H9 (cell line): ENCODE measurements around the gene COL18A1. TPM values are rescaled to one million over a fixed set of nuclear protein-coding genes. Genes with fewer than 3 reads are reported as not detected.
A peak's percentile ranks its signal among the peaks of the same experiment; 100 is the strongest.

Source experiments
- DNase-seq: peaks from one replicate; pipeline ENCODE4 v3.0.0-alpha.2; 2017
- H2AFZ ChIP-seq: one replicate; pipeline ENCODE4 v1.6.1; 2013; ENCODE audit warnings: mild to moderate bottlenecking, low read length, control low read depth, moderate library complexity
- H2AK5ac ChIP-seq: 2 replicates; pipeline ENCODE4 v1.6.1; 2013; ENCODE audit warnings: low read length, control low read depth, mixed read lengths; ENCODE audit not compliant: insufficient read length
- H2BK120ac ChIP-seq: one replicate; pipeline ENCODE4 v1.6.1; 2013; ENCODE audit warnings: low read depth, mild to moderate bottlenecking, low read length, control low read depth, inconsistent platforms; ENCODE audit not compliant: poor library complexity, severe bottlenecking
- H2BK12ac ChIP-seq: 2 replicates; pipeline ENCODE4 v1.6.1; 2013; ENCODE audit warnings: low read length, control low read depth, mixed read lengths, low read depth; ENCODE audit not compliant: insufficient read length
- H2BK15ac ChIP-seq: 2 replicates; pipeline ENCODE4 v1.6.1; 2013; ENCODE audit warnings: low read depth, low read length, control low read depth
- H2BK20ac ChIP-seq: one replicate; pipeline ENCODE4 v1.6.1; 2013; ENCODE audit warnings: low read depth, mild to moderate bottlenecking, low read length, control low read depth, inconsistent platforms; ENCODE audit not compliant: poor library complexity, severe bottlenecking
- H2BK5ac ChIP-seq: 2 replicates; pipeline ENCODE4 v1.6.1; 2013; ENCODE audit warnings: low read length, control low read depth, mixed read lengths; ENCODE audit not compliant: insufficient read length
- H3K14ac ChIP-seq: 2 replicates; pipeline ENCODE4 v1.6.1; 2013; ENCODE audit warnings: low read length, control low read depth; ENCODE audit not compliant: insufficient read depth
- H3K18ac ChIP-seq: 2 replicates; pipeline ENCODE4 v1.6.1; 2013; ENCODE audit warnings: low read depth, mild to moderate bottlenecking, mixed read lengths, low read length, control low read depth; ENCODE audit not compliant: insufficient read length
- H3K23ac ChIP-seq: 2 replicates; pipeline ENCODE4 v1.6.1; 2013; ENCODE audit warnings: low read length, control low read depth, mixed read lengths, low read depth; ENCODE audit not compliant: insufficient read length
- H3K23me2 ChIP-seq: 2 replicates; pipeline ENCODE4 v1.6.1; 2013; ENCODE audit warnings: low read depth, mild to moderate bottlenecking, mixed read lengths, low read length, control low read depth; ENCODE audit not compliant: insufficient read length, poor library complexity, severe bottlenecking
- H3K27ac ChIP-seq: 2 replicates; pipeline ENCODE4 v1.5.1; 2013; ENCODE audit warnings: low read length, control low read depth, mixed read lengths, low read depth; ENCODE audit not compliant: insufficient read length
- H3K27me3 ChIP-seq: 2 replicates; pipeline ENCODE4 v1.6.1; 2013; ENCODE audit warnings: low read length, control low read depth, inconsistent platforms; ENCODE audit not compliant: insufficient read depth
- H3K4ac ChIP-seq: 2 replicates; pipeline ENCODE4 v1.6.1; 2013; ENCODE audit warnings: low read depth, mild to moderate bottlenecking, control low read depth, inconsistent platforms, low read length, moderate library complexity
- H3K4me1 ChIP-seq: 2 replicates; pipeline ENCODE4 v1.6.1; 2013; ENCODE audit warnings: low read length, control low read depth, inconsistent platforms; ENCODE audit not compliant: insufficient read depth
- H3K4me2 ChIP-seq: 2 replicates; pipeline ENCODE4 v1.6.1; 2013; ENCODE audit warnings: low read length, control low read depth, mixed read lengths; ENCODE audit not compliant: insufficient read length, insufficient read depth
- H3K56ac ChIP-seq: 2 replicates; pipeline ENCODE4 v1.6.1; 2013; ENCODE audit warnings: low read depth, mild to moderate bottlenecking, mixed read lengths, low read length, control low read depth; ENCODE audit not compliant: insufficient read length
- H3K79me1 ChIP-seq: 2 replicates; pipeline ENCODE4 v1.6.1; 2013; ENCODE audit warnings: low read depth, mild to moderate bottlenecking, moderate library complexity, low read length, control low read depth, inconsistent platforms; ENCODE audit not compliant: insufficient read depth, poor library complexity, severe bottlenecking
- H3K79me2 ChIP-seq: 2 replicates; pipeline ENCODE4 v1.6.1; 2013; ENCODE audit warnings: low read length, control low read depth, inconsistent platforms; ENCODE audit not compliant: insufficient read depth
- H3K9ac ChIP-seq: 2 replicates; pipeline ENCODE4 v1.6.1; 2013; ENCODE audit warnings: low read length, control low read depth, mixed read lengths; ENCODE audit not compliant: insufficient read length; ENCODE audit errors: extremely low read depth
- H3K9me3 ChIP-seq: one replicate; pipeline ENCODE4 v1.6.1; 2013; ENCODE audit warnings: low read depth, low read length, inconsistent platforms; ENCODE audit not compliant: control insufficient read depth
- H3T11ph ChIP-seq: one replicate; pipeline ENCODE4 v1.6.1; 2013; ENCODE audit warnings: mild to moderate bottlenecking, low read length, control low read depth, inconsistent platforms
- H4K20me1 ChIP-seq: one replicate; pipeline ENCODE4 v1.6.1; 2013; ENCODE audit not compliant: control insufficient read depth, insufficient read length, insufficient read depth
- H4K5ac ChIP-seq: 2 replicates; pipeline ENCODE4 v1.6.1; 2013; ENCODE audit warnings: low read depth, mild to moderate bottlenecking, mixed read lengths, low read length, control low read depth; ENCODE audit not compliant: insufficient read length
- H4K8ac ChIP-seq: replicated peaks from 2 replicates; pipeline ENCODE4 v1.6.1; 2013; ENCODE audit warnings: low read length, control low read depth, mixed read lengths, low read depth; ENCODE audit not compliant: insufficient read length
- H4K91ac ChIP-seq: 2 replicates; pipeline ENCODE4 v1.6.1; 2013; ENCODE audit warnings: low read depth, mild to moderate bottlenecking, moderate library complexity, mixed read lengths, low read length, control low read depth; ENCODE audit not compliant: insufficient read length
- H3K27ac Mint-ChIP-seq, 3 experiments: 2 replicates in 2 of 3; 3 replicates in 1 of 3; pipeline ENCODE4 v1.8.0; 2020 to 2021; ENCODE audit warnings: mixed read lengths in 3 of 3, mild to moderate bottlenecking in 1 of 3, moderate library complexity in 1 of 3
- H3K27me3 Mint-ChIP-seq: 2 replicates; pipeline ENCODE4 v1.8.0; 2021; ENCODE audit warnings: low read depth, mild to moderate bottlenecking, moderate library complexity, mixed read lengths
- H3K36me3 Mint-ChIP-seq, 3 experiments: 2 replicates in 2 of 3; 3 replicates in 1 of 3; pipeline ENCODE4 v1.8.0; 2020 to 2021; ENCODE audit warnings: low read depth in 3 of 3, mixed read lengths in 3 of 3; ENCODE audit not compliant: insufficient read depth in 1 of 3
- H3K4me1 Mint-ChIP-seq, 2 experiments: 2 replicates each; pipeline ENCODE4 v1.8.0; 2020; ENCODE audit warnings: mixed read lengths in 2 of 2
- H3K4me3 Mint-ChIP-seq, 2 experiments: 2 replicates in 1 of 2; 3 replicates in 1 of 2; pipeline ENCODE4 v1.8.0; 2020 to 2021; ENCODE audit warnings: mild to moderate bottlenecking in 2 of 2, mixed read lengths in 2 of 2, moderate library complexity in 1 of 2
- H3K9me3 Mint-ChIP-seq, 2 experiments: 2 replicates in 1 of 2; 3 replicates in 1 of 2; pipeline ENCODE4 v1.8.0; 2020; ENCODE audit warnings: mild to moderate bottlenecking in 2 of 2, mixed read lengths in 2 of 2, moderate library complexity in 1 of 2
- WGBS: extraction: QIAGEN DNeasy Blood & Tissue Kit; methylation state at CpG from one replicate; pipeline ENCODE4 v1.1.7; 2013; ENCODE audit warnings: missing lambda C conversion rate, low lambda C conversion rate, mixed read lengths; ENCODE audit not compliant: insufficient read length; ENCODE audit errors: extremely low coverage; 5-methylcytosine and 5-hydroxymethylcytosine counted together
- total RNA-seq: library from RNA; stranded (reverse); gene quantifications from 2 replicates; pipeline ENCODE4 v1.2.1, GENCODE V29; 2021
- TF ChIP-seq, protein P1 (sequence below): fragments of 200-600 bp; sonication (generic); conservative IDR thresholded peaks from 3 replicates; pipeline ENCODE4 v1.8.0; 2021; ENCODE audit warnings: antibody characterized with exemption, mild to moderate bottlenecking

Gene COL18A1
- total RNA-seq, 1 experiment from 2014 or later, result 232 TPM

DNA sequence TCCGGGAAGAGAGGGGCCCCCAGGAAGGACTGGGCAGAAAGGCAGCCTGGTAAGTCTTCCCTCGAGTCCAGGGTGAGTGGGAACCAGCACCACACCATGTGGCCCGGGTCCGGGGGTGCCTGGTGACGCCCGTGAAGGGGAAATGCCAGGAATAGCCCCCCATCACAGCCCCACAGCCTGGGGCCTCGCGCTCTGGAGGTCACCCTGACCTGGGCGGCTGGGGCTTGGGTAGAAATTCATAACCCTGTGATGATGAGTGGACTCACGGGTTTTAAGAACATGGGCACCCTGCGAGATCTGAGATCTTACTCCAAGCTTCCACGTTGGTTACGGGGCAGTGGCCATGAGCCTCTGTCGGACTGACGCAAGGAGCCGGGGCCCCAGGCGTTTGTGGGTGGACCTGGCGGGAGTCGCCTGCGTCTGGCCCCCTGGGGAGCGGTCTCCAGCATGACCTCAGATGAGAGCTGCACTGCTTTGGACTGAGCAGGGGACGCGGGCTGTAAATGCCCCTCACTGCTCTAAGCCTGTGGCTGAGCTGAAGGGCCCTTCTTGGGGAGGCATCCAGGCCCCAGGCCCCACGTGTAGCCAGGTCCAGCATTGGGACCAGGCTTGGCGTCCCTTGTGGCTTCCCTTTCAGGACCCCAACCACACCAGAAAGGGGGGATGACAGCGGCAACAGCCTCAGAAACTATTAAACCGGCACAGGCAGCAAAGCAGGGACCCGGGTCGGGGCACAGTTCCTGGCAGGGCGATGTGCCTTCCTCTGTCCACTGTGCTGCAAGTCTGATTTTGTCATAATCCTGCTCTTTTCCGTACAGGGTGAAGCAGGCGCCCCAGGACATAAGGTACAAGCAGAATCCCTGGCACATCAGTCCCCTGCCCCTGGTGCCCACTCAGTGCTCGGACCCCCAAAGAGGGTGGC is 77.3 kb downstream of the COL18A1 start:
- H3K23me2 ChIP-seq, result no peaks in the 10 kb centered on the region
- no peak overlapping the region for H3K4me2 ChIP-seq
- no peak overlapping the region for H2AK5ac ChIP-seq
- no peak overlapping the region for H2BK120ac ChIP-seq
- no peaks in the 10 kb centered on the region for H4K20me1 ChIP-seq
- H3K27me3 ChIP-seq, result no peaks in the 10 kb centered on the region
- TF ChIP-seq, protein P1, sequence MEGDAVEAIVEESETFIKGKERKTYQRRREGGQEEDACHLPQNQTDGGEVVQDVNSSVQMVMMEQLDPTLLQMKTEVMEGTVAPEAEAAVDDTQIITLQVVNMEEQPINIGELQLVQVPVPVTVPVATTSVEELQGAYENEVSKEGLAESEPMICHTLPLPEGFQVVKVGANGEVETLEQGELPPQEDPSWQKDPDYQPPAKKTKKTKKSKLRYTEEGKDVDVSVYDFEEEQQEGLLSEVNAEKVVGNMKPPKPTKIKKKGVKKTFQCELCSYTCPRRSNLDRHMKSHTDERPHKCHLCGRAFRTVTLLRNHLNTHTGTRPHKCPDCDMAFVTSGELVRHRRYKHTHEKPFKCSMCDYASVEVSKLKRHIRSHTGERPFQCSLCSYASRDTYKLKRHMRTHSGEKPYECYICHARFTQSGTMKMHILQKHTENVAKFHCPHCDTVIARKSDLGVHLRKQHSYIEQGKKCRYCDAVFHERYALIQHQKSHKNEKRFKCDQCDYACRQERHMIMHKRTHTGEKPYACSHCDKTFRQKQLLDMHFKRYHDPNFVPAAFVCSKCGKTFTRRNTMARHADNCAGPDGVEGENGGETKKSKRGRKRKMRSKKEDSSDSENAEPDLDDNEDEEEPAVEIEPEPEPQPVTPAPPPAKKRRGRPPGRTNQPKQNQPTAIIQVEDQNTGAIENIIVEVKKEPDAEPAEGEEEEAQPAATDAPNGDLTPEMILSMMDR, result no peak
- H2BK5ac ChIP-seq, result no peak overlapping the region
- H3K36me3 Mint-ChIP-seq, result peaks cover 33 to 65% (median 48%) of the 10 kb centered on the region in 3 experiments
- no peaks in the 10 kb centered on the region for H3K79me2 ChIP-seq
- H4K5ac ChIP-seq, result no peak overlapping the region
- peak overlapping the region in 1 of 3 experiments; percentile 52; a peak in 1 of 7 replicates for H3K27ac Mint-ChIP-seq
- H2BK15ac ChIP-seq, result no peak overlapping the region
- H3K18ac ChIP-seq, result no peak overlapping the region
- H3K4me1 Mint-ChIP-seq, result peaks cover 2 to 4% of the 10 kb centered on the region in 2 experiments; a peak in 2 of 4 replicates
- no peak overlapping the region for H3K23ac ChIP-seq
- no peaks in the 10 kb centered on the region for H3K79me1 ChIP-seq
- H3K27ac ChIP-seq, result no peak overlapping the region
- no peak for DNase-seq
- H3K56ac ChIP-seq, result no peak overlapping the region
- H3T11ph ChIP-seq, result no peak overlapping the region
- peaks cover 0 to 2% of the 10 kb centered on the region in 2 experiments; a peak in 1 of 5 replicates for H3K9me3 Mint-ChIP-seq
- H3K27me3 Mint-ChIP-seq, result no peaks in the 10 kb centered on the region
- no peak overlapping the region for H4K91ac ChIP-seq
- no peaks in the 10 kb centered on the region for H3K4me1 ChIP-seq
- no peak overlapping the region for H2BK12ac ChIP-seq
- no peaks in the 10 kb centered on the region for H3K9me3 ChIP-seq
- no peak overlapping the region for H3K9ac ChIP-seq
- no peak overlapping the region for H2BK20ac ChIP-seq
- no CpG with 5 or more reads among the region's 33 CpGs for WGBS
- H3K14ac ChIP-seq, result no peak overlapping the region
- H3K4ac ChIP-seq, result no peak overlapping the region
- no peak overlapping the region for H2AFZ ChIP-seq
- H4K8ac ChIP-seq, result no peak overlapping the region
- H3K4me3 Mint-ChIP-seq, result no peak overlapping the region
